GM19467 (cell line): ENCODE results near the gene MYO18A.
"Not testable (repeated sequence)": the region's sequence is repeated elsewhere in the genome, so short reads cannot be mapped to it uniquely, and the experiment has no call there.

Source experiments
- ATAC-seq: cut with Tn5 transposase; IDR thresholded peaks from one replicate; pipeline ENCODE4 v1.9.1; 2021; ENCODE audit warnings: mild to moderate bottlenecking, moderate library complexity; ENCODE audit not compliant: unreplicated experiment

Gene MYO18A, protein sequence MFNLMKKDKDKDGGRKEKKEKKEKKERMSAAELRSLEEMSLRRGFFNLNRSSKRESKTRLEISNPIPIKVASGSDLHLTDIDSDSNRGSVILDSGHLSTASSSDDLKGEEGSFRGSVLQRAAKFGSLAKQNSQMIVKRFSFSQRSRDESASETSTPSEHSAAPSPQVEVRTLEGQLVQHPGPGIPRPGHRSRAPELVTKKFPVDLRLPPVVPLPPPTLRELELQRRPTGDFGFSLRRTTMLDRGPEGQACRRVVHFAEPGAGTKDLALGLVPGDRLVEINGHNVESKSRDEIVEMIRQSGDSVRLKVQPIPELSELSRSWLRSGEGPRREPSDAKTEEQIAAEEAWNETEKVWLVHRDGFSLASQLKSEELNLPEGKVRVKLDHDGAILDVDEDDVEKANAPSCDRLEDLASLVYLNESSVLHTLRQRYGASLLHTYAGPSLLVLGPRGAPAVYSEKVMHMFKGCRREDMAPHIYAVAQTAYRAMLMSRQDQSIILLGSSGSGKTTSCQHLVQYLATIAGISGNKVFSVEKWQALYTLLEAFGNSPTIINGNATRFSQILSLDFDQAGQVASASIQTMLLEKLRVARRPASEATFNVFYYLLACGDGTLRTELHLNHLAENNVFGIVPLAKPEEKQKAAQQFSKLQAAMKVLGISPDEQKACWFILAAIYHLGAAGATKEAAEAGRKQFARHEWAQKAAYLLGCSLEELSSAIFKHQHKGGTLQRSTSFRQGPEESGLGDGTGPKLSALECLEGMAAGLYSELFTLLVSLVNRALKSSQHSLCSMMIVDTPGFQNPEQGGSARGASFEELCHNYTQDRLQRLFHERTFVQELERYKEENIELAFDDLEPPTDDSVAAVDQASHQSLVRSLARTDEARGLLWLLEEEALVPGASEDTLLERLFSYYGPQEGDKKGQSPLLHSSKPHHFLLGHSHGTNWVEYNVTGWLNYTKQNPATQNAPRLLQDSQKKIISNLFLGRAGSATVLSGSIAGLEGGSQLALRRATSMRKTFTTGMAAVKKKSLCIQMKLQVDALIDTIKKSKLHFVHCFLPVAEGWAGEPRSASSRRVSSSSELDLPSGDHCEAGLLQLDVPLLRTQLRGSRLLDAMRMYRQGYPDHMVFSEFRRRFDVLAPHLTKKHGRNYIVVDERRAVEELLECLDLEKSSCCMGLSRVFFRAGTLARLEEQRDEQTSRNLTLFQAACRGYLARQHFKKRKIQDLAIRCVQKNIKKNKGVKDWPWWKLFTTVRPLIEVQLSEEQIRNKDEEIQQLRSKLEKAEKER (N-terminal part only)

DNA sequence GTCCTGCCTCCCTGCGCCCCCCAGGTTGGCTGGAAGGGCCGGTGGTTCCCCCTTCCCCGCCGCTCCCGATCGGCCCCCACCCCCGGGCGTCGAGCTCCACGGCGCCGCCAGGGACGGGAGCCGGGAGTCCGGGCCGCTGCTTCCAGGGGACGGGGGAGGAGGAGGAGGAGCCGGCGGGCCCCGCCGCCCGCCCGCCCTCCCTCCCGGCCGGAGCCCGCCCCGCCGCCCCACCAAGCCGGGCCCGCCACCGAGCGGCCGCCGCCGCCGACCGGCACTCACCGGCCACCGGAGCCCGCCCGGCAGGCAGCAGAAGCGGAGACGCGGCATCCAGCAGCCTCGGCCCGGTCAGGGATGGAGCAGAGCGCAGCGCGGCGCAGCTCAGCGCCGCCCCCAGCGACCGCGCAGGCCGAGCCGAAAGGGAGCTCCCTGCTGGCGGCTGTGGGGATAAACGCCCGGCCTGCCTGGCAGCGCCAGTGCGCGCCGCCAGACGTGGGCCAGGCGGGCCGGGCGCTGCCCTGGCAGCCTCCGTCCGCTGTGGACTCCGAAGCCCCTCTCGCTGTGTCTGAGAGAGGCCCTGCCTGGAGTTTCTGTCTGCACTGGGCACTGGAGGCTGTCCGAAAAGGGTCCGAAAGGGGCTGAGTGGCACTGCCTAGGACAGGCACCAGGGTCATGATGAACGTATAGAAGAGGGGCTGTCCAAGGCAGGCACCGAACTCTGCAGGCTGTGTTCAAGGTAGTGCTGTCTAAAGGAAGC is at the start of gene MYO18A:
TSS of gene MYO18A (minus strand) at position 365 of the 754 bp plus-strand sequence. CDS start 13,458 bp downstream, outside the sequence.
- peak; percentile 74 for ATAC-seq

DNA sequence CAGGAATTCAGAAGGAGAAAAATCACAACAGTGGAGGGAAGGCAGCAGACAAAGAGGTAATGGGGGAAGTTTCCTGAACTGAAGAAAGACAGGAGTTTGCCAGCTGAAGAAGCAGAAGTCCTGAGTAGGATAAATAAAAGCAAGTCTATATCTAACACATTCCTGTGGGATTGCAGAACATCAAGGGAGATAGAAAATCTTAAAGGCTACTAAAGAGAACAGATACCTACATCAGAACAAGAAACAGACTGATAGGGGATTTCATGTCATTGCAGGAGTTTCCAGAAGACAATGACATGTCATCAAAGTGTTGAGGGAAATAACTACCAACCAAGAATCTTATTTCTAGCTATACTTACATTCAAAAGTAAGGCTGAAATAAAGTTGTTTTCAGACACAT is 45.2 kb upstream of the MYO18A start:
- no peak for ATAC-seq

DNA sequence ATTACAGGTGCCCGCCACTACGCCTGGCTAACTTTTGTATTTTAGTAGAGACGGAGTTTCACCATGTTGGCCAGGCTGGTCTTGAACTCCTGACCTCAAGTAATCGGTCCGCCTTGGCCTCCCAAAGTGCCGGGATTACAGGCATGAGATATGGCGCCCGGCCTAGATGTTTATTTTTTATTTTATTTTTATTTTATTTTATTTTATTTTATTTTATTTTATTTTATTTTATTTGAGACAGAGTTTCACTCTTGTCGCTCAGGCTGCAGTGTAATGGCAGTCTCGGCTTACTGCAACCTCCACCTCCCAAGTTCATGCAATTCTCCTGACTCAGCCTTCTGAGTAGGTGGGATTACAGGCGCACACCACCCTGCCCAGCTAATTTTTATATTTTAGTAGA is 41.1 kb upstream of the MYO18A start:
- not testable (repeated sequence) for ATAC-seq

DNA sequence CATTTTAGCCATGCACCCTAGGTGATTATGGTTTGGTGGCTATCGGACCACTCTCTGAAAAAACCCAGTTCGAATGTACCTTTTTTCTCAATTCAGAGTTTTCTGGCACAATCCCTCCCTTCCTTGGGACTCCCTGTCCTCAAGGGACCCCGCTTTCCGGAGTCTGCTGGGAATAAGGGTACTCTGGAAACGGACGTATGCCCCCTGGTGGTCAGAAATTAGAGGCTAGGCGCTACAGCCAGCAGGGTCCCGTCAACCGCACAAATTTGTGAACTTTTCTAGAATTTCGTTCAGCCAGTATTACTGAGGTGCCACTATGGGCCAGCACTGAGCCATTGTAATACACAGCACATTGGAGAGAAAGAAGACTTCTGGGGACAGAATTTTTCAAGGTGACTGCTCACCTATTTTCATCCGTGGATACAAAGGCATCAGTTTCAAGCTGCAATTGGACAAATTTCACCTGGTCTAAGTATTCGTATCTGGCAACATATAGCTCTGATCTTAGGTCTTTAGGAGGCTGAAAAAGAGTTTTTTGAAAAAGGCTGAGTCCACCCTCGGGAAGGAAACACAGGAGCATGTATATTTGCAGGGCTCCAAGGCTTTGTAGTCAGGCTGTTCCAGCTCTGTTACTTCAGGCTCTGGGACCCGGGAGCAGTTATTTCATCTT is 39.3 kb upstream of the MYO18A start:
- no peak for ATAC-seq

DNA sequence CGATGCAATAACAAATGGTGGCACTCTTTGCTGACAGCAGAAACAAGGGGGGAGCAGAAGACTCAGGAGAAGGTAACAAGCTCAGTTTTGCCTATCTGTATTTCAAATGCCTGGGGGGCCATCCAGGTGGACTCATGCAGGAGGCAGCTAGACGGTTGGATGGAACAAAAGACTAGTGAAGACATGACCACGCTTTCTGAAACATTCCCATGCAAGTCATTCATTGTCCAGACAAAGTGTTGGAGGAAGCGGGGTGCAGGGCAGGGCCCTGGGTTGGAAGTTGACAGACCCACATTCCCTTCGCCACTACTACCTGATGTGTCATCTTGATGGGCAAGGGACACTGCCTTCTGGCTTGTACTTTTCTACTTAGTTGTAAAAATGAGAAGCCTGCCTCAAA is 36.7 kb upstream of the MYO18A start:
- ATAC-seq = no peak

GRCh38 chr17:29216181-29216580 is 36.0 kb upstream of the MYO18A start:
- ATAC-seq = no peak

DNA sequence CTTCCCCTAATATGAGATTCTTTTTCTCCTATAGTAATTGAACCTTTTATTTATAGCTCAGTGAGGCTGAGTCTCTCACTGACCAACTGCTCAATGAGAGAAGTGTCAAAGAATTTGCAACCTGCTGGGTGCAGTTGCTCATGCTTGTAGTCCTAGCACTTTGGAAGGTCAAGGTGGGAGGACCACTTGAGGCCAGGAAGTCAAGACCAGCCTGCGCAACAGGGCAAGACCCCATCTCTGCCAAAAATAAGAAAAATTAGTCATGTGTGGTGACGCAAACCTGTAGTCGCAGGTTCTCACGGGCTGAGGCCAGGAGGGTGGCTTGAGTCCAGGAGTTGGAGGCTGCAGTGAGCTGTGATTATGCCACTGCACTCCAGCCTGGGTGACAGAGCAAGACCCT is 35.5 kb upstream of the MYO18A start:
- no peak for ATAC-seq

DNA sequence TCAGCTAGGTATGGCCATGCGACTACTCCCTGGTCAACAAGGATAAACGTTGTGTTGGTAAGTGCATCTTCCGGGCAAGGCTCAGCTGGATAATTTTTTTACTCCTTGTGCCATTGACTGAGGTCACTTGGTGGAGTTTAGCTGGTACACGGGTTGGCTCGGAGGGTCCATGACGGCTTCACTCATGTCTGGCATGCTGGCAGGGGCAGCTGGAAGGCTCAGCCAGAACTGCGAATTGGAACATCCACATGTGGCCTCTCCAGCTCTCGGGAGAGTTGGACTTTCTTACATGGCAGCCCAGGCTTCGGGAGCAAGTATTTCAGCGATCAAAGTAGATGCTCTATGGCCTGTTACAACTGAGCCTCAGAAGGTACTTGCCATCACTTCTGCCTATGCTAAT is 35.0 kb upstream of the MYO18A start:
- no peak for ATAC-seq

GRCh38 chr17:29214215-29215146 is 34.3 kb upstream of the MYO18A start:
- no peak for ATAC-seq

DNA sequence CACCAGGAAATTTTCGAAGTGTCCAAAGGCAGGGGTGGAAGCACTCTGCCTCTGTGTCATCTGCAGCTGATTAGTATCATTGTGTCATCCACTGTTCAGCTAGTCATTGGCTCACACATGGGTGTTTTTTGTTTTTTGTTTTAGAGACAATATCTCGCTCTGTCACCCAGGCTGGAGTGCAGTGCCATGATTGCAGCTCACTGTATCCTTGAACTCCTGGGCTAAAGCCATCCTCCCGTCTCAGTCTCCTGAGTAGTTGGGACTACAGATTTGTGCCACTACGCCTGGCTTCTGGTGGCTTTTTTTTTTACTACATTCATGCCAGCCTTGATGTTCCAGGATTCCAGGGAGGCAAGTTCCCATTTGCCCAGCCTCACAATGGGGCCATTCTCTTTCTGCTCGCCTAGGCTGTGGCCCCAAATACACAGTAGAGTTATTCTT is 32.5 kb upstream of the MYO18A start:
- ATAC-seq = no peak

- ATAC-seq = no peak
These were observed 32.0 kb upstream of the MYO18A start for GRCh38 chr17:29212094-29212631.

- ATAC-seq = no peak
These were observed 30.7 kb upstream of the MYO18A start for GRCh38 chr17:29210879-29211278.

DNA sequence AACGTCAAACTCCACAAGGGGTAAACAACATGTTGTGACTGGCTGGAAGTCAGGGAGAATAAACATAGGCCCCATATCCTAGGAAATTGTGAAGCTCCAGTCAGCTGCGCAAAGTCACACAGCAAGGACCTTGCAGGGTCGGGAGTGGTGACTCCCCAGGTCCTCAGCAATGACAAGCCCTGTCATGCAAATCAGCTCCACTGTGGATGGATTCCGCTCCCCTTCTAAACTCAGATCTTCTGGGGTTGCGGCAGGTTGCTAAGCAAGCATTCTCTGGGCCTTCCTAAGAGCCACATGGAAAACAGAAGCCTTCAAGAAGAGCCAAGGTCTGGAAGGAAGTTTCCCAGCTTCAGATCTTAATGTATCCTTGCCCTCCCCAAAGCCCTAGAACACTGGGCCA is 28.9 kb upstream of the MYO18A start:
- no peak for ATAC-seq

DNA sequence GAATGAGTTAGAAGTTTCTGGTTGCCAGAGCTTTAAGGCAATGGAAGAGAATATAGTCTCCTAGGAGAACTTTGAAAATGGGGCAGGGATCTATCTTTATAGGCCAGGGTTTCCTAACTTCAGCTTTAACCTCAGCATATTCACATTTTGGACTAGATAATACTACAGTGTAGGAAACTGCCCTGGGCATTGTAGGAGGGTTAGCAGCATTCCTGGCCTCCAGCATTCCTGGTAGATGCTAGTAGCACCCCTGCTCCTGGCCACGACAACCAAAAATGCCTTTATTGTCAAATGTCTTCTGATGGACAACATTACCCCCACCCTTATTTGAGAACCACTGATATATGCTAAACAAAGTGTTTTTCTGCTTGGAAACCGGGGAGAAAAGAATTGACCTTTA is 27.8 kb upstream of the MYO18A start:
- no peak for ATAC-seq

DNA sequence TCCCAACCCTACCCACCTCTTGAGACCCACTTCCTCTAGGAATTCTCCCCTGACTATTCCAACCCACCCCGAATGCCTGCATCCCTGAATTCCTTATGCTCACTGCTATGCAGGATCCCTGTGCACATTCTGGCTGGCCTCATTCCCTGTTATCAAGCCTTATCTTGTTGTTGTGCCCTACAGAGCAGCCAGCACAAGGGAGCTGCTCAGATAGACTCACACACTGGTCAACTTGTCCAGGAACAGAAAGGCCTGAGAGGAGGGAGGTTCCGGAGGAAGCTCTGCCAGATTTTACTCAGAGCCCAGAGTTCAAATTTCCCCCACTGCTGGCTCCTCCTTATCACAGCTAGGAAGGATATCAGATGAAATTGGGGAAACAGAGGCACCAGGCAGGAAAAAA is 24.8 kb upstream of the MYO18A start:
- no peak for ATAC-seq

DNA sequence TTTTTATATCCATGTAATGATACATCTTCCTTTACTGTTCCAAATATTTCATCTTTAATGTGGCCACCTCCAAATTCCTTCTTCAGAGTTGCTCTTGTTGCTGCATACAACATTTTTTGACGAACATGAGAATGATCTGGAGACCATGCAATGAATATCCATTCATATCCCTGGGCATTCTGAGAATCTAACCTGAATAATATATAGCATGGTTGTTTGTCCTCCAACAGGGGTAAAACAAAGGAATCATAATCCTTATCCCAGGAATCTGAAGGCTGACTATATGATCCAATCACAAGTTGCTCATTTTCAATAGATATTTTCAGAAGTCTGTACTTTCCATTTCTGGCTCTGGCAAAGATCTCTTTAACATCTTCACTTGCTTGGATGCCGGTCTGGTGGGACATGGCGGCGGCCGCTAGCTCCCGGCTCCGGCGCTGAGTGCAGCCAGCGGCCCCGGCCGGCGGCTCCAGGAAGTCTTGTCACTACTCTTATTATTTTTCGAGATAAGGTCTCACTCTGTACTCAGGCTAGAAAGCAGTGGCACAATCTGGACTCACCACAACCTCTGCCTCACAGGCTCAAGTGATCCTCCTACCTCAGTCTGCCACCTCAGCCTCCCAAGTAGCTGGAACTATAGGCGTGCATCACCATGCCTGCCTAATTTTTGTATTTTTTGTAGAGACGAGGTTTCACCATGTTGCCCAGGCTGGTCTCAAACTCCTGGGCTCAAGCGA is 24.0 kb upstream of the MYO18A start:
- ATAC-seq = not testable (repeated sequence)

- ATAC-seq = no peak
These were observed 17.5 kb upstream of the MYO18A start for GRCh38 chr17:29197516-29198272.
